Measurements from ENCODE around the gene KCNJ6. TPM values are rescaled to one million over a fixed set of nuclear protein-coding genes. Genes with fewer than 3 reads are reported as not detected.

KCNJ6 gene
- total RNA-seq, 1 experiment from 2014 or later: not detected

DNA sequence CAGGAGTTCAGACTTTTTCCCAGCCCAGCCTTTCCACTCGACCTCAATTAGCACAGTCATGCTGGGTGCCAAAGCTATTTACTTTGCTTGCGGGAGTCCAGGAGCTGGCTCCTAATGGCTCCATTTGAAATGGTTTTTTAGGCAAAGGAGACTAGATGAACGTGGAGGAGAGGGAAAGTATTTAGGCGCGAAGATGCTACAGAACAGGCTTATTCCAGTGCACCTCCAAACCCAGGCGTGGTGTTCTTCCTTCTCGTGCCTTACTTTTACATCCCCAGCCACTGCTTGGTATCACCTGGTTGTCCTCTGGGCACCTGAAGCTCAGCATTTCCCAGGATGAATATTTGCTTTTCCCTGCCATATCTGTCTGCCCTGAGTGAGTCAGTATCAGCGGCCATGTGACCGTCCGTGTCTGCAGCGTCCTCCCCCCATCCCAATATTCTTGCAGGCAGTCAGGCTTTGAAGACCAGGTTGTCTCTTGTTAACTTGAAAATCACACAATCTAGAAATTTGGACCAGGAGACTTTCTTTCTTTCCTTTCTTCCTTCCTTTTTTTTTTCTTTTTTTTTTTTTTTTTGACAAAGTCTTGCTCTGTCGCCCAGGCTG lies 351.2 kb downstream of the KCNJ6 start:
- no TSS peak for BruUV-seq (replicated peaks)
- CTCF ChIA-PET: no interaction called here

DNA sequence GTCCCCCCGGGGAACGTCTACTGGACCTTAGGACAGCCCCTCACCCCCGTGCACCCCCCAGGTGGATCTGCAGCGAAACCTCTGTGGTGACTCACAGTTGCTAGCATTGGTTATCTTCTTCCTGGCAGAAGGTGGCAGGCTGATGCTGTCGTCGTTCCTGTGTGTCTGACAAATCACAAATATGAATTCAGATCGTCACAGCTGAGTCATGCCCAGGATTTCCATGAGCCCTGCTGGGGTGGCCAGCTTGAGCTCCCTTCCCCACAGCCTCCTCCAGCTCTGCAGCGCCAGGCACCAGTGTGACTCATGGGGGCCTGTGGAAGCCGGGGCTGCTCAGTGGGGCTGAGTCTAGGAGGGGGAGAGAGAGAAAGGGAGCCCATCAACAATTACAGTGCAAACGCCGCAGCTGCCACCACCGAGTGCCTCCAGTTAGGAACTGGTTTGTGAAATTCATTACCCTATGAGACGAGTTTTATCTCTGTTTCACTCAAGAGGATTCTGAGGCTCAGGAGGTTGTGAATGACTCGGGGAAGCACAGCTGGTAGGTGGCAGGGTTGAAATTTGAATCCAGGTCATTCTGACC lies 351.8 kb downstream of the KCNJ6 start:
- intact Hi-C loops (cut with micrococcal nuclease; ENCODE audit: unreplicated experiment): no loop called here
- H3K4me3 ChIP-seq (ENCODE audit: low read depth in 2 of 2, low read length in 2 of 2): peak overlapping the region; percentile 63 to 73
- TF ChIP-seq TCF7L2 (IDR thresholded peaks at IDR 0.05; ENCODE audit: low read depth, low read length): no peak
- TF ChIP-seq, protein P1, sequence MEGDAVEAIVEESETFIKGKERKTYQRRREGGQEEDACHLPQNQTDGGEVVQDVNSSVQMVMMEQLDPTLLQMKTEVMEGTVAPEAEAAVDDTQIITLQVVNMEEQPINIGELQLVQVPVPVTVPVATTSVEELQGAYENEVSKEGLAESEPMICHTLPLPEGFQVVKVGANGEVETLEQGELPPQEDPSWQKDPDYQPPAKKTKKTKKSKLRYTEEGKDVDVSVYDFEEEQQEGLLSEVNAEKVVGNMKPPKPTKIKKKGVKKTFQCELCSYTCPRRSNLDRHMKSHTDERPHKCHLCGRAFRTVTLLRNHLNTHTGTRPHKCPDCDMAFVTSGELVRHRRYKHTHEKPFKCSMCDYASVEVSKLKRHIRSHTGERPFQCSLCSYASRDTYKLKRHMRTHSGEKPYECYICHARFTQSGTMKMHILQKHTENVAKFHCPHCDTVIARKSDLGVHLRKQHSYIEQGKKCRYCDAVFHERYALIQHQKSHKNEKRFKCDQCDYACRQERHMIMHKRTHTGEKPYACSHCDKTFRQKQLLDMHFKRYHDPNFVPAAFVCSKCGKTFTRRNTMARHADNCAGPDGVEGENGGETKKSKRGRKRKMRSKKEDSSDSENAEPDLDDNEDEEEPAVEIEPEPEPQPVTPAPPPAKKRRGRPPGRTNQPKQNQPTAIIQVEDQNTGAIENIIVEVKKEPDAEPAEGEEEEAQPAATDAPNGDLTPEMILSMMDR (IDR thresholded peaks at IDR 0.05): peak; percentile 11; the same call in 1 of the 2 replicates
- no peaks in the 10 kb centered on the region for H3K27me3 ChIP-seq (ENCODE audit: control insufficient read depth, insufficient read depth, low read length)
- ATAC-seq: peak; percentile 87
- peak; percentile 91 for DNase-seq (ENCODE audit: low read depth, low spot score)
- H3K4me1 ChIP-seq (ENCODE audit: control insufficient read depth, insufficient read depth, low read length): peaks cover 10% of the 10 kb centered on the region
- H3K9me3 ChIP-seq (ENCODE audit: control insufficient read depth, insufficient read depth, low read depth, low read length): no peaks in the 10 kb centered on the region
- ChIA-PET CTCF (interaction anchor here (0.6 to 1.0 kb wide), 2 partner anchors 13 to 194 kb away, joined by 4 read pairs; no protein-coding TSS in a partner anchor), POLR2A (interaction anchor here (0.6 to 1.3 kb wide), 2 partner anchors 14 to 49 kb away, joined by 3 to 5 read pairs; no protein-coding TSS in a partner anchor)
- peak overlapping the region; percentile 76 for H3K27ac ChIP-seq (ENCODE audit: low read length)
- in situ Hi-C loops (cut with HindIII; ENCODE audit: low pct_unique_long_range_greater_than_20kb, low sequenced_read_pairs): no loop called here
- no peaks in the 10 kb centered on the region for H3K36me3 ChIP-seq (ENCODE audit: control insufficient read depth, insufficient read depth, low read length)
- no TSS peak for BruUV-seq (replicated peaks)

More for the DNA sequence above, 351.2 kb downstream of the KCNJ6 start:
- TF ChIP-seq TCF7L2 (IDR thresholded peaks at IDR 0.05; ENCODE audit: low read depth, low read length) (no peak), POLR2AphosphoS5 (IDR thresholded peaks at IDR 0.05; ENCODE audit: low read depth, low read length) (no peak), SIN3A (IDR thresholded peaks at IDR 0.05; ENCODE audit: borderline replicate concordance, insufficient read depth, low read depth, low read length) (no peak)
- TF ChIP-seq, protein P2, sequence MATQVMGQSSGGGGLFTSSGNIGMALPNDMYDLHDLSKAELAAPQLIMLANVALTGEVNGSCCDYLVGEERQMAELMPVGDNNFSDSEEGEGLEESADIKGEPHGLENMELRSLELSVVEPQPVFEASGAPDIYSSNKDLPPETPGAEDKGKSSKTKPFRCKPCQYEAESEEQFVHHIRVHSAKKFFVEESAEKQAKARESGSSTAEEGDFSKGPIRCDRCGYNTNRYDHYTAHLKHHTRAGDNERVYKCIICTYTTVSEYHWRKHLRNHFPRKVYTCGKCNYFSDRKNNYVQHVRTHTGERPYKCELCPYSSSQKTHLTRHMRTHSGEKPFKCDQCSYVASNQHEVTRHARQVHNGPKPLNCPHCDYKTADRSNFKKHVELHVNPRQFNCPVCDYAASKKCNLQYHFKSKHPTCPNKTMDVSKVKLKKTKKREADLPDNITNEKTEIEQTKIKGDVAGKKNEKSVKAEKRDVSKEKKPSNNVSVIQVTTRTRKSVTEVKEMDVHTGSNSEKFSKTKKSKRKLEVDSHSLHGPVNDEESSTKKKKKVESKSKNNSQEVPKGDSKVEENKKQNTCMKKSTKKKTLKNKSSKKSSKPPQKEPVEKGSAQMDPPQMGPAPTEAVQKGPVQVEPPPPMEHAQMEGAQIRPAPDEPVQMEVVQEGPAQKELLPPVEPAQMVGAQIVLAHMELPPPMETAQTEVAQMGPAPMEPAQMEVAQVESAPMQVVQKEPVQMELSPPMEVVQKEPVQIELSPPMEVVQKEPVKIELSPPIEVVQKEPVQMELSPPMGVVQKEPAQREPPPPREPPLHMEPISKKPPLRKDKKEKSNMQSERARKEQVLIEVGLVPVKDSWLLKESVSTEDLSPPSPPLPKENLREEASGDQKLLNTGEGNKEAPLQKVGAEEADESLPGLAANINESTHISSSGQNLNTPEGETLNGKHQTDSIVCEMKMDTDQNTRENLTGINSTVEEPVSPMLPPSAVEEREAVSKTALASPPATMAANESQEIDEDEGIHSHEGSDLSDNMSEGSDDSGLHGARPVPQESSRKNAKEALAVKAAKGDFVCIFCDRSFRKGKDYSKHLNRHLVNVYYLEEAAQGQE (IDR thresholded peaks at IDR 0.05; ENCODE audit: insufficient read depth in 1 of 2, low read depth in 2 of 2, low read length in 1 of 2): no peak
- TF ChIP-seq, protein P1 (IDR thresholded peaks at IDR 0.05): no peak
- ATAC-seq: peak; percentile 18
- H3K4me1 ChIP-seq (ENCODE audit: control insufficient read depth, insufficient read depth, low read length): peaks cover 10% of the 10 kb centered on the region
- peak overlapping the region; percentile 63 to 73 for H3K4me3 ChIP-seq (ENCODE audit: low read depth in 2 of 2, low read length in 2 of 2)
- in situ Hi-C loops (cut with HindIII; ENCODE audit: low pct_unique_long_range_greater_than_20kb, low sequenced_read_pairs): no loop called here
- peak overlapping the region; percentile 76 for H3K27ac ChIP-seq (ENCODE audit: low read length)
- no peak for DNase-seq (ENCODE audit: low read depth, low spot score)
- POLR2A ChIA-PET: no interaction called here
- H3K36me3 ChIP-seq (ENCODE audit: control insufficient read depth, insufficient read depth, low read length): no peaks in the 10 kb centered on the region
- no peaks in the 10 kb centered on the region for H3K27me3 ChIP-seq (ENCODE audit: control insufficient read depth, insufficient read depth, low read length)
- intact Hi-C loops (cut with micrococcal nuclease; ENCODE audit: unreplicated experiment): no loop called here
- no peaks in the 10 kb centered on the region for H3K9me3 ChIP-seq (ENCODE audit: control insufficient read depth, insufficient read depth, low read depth, low read length)
